ENCODE data around the gene WDR45.

WDR45 gene

DNA sequence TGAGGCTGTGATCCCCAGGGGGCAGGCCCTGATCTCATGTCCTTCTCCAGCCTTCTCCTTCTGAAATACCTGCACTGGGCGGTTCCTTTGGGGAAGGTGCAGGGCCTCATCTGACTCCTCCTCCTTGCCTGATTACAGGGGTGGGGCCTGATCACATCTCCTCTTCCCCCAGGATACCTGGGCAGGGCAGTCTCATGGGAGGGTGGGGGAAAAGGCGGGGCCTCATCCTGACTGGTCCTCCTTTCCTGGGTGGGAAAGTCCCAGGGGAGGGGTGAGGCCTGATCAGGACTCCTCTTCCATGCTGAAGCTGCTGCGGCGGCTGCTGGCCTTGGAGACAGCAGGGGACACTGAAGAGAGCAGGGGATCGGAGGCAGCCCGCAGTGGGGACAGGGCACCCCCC lies 49.8 kb downstream of the WDR45 start:
- TF ChIP-seq JUND (IDR thresholded peaks at IDR 0.05; ENCODE audit: low read depth) = no peak

More for the DNA sequence above, 49.8 kb downstream of the WDR45 start:
- DNase-seq (ENCODE audit: low read depth in 1 of 2, low spot score in 1 of 2) = peak in 1 of 2 experiments; percentile 77
- in situ Hi-C loops (cut with HindIII; ENCODE audit: low pct_unique_long_range_greater_than_20kb, low sequenced_read_pairs) = no loop called here

Measured in T47D (cell line).